OCI-LY7 (cell line): ENCODE results near the gene TMEM238.

ENCODE experiments used
- EZH2phosphoT487 ChIP-seq: fragments of 200-600 bp; sonication (generic); IDR thresholded peaks from 2 replicates; pipeline ENCODE4 v1.6.1; 2018; ENCODE audit warnings: low read depth, borderline replicate concordance, mild to moderate bottlenecking, mixed run types, antibody characterized with exemption, low read length, moderate library complexity, mixed read lengths
- TF ChIP-seq, protein P1 (sequence below): fragments of 200-600 bp; sonication (generic); conservative IDR thresholded peaks from 2 replicates; pipeline ENCODE4 v1.5.1; 2014; ENCODE audit warnings: mild to moderate bottlenecking, antibody characterized with exemption, low read length, moderate library complexity, mixed read lengths

DNA sequence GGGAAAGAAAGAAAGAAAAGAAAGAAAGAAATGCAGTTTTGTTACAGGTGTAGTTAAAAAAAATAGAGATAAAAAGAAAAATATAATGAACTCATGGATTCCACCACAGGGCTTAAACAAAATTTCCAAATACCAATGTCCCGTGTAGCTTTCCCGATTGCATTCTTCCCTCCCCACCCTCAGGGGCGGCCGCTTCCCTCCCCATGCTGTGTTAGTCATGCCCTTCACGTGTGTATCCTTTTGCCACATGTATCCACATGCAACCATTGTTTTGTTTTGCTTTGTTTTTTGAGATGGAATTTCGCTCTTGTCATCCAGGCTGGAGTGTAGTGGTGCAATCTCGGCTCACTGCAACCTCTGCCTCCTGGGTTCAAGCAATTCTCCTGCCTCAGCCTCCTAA is 48.0 kb downstream of the TMEM238 start:
- TF ChIP-seq, protein P1, sequence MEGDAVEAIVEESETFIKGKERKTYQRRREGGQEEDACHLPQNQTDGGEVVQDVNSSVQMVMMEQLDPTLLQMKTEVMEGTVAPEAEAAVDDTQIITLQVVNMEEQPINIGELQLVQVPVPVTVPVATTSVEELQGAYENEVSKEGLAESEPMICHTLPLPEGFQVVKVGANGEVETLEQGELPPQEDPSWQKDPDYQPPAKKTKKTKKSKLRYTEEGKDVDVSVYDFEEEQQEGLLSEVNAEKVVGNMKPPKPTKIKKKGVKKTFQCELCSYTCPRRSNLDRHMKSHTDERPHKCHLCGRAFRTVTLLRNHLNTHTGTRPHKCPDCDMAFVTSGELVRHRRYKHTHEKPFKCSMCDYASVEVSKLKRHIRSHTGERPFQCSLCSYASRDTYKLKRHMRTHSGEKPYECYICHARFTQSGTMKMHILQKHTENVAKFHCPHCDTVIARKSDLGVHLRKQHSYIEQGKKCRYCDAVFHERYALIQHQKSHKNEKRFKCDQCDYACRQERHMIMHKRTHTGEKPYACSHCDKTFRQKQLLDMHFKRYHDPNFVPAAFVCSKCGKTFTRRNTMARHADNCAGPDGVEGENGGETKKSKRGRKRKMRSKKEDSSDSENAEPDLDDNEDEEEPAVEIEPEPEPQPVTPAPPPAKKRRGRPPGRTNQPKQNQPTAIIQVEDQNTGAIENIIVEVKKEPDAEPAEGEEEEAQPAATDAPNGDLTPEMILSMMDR, result no peak
- TF ChIP-seq EZH2phosphoT487, result no peak
